K562 (cell line): ENCODE data around the gene MSH3. TPM values are rescaled to one million over a fixed set of nuclear protein-coding genes. Genes with fewer than 3 reads are reported as not detected.

Source experiments
- AFF4 ChIP-seq: sonication (generic); formaldehyde crosslinking; IDR thresholded peaks from 2 replicates; pipeline ENCODE4 v1.8.0; 2023; ENCODE audit warnings: mild to moderate bottlenecking, missing genetic modification reagents
- CAMTA2 ChIP-seq: fragments of 250-450 bp; sonication (Bioruptor Pico); conservative IDR thresholded peaks from 2 replicates; pipeline ENCODE4 v1.5.1; 2022
- CBX8 ChIP-seq: fragments of 200-600 bp; sonication (generic); IDR thresholded peaks from 2 replicates; pipeline ENCODE4 v1.6.1; 2012; ENCODE audit warnings: borderline replicate concordance, mixed run types, low read depth, mild to moderate bottlenecking, moderate library complexity, mixed read lengths, low read length, control low read depth, inconsistent platforms; ENCODE audit not compliant: poor library complexity, severe bottlenecking; ENCODE audit errors: extremely low read depth
- CLOCK ChIP-seq: fragments of 250-450 bp; sonication (Bioruptor Pico); IDR thresholded peaks from 2 replicates; pipeline ENCODE4 v1.4.0; 2020; ENCODE audit warnings: mild to moderate bottlenecking, moderate library complexity, borderline replicate concordance
- ETV5 ChIP-seq: sonication (generic); formaldehyde crosslinking; IDR thresholded peaks from 2 replicates; pipeline ENCODE4 v1.4.0; 2020; ENCODE audit warnings: low read depth, mild to moderate bottlenecking, missing genetic modification reagents
- FOXA1 ChIP-seq: fragments of 450-650 bp; IDR thresholded peaks from 2 replicates; pipeline ENCODE4 v1.6.1; 2016; ENCODE audit warnings: mild to moderate bottlenecking, borderline replicate concordance
- KDM2B ChIP-seq: fragments of 250-450 bp; sonication (Bioruptor Pico); IDR thresholded peaks from 2 replicates; pipeline ENCODE4 v1.8.0; 2021; ENCODE audit warnings: mild to moderate bottlenecking, moderate library complexity
- NFE2 ChIP-seq: IDR thresholded peaks from 2 replicates; pipeline ENCODE4 v1.6.1; 2014; ENCODE audit warnings: antibody characterized with exemption, low read depth
- NRF1 ChIP-seq, 2 experiments: fragments of 450-650 bp; IDR thresholded peaks in 1 of 2; conservative IDR thresholded peaks in 1 of 2; 2 replicates each; pipeline ENCODE4 v1.6.1; 2014; ENCODE audit warnings: mild to moderate bottlenecking in 2 of 2
- RBFOX2 ChIP-seq: fragments of 200-400 bp; formaldehyde crosslinking; IDR thresholded peaks from 2 replicates; pipeline ENCODE4 v1.6.1; 2017; ENCODE audit warnings: low read depth, mild to moderate bottlenecking, low read length, moderate library complexity
- SAFB ChIP-seq: fragments of 200-400 bp; formaldehyde crosslinking; IDR thresholded peaks from 2 replicates; pipeline ENCODE4 v1.6.1; 2017; ENCODE audit warnings: low read depth, low read length, borderline replicate concordance
- SUPT5H ChIP-seq: fragments of 450-650 bp; IDR thresholded peaks from 2 replicates; pipeline ENCODE4 v1.6.1; 2016
- TAF15 ChIP-seq: fragments of 200-400 bp; formaldehyde crosslinking; IDR thresholded peaks from 2 replicates; pipeline ENCODE4 v1.6.1; 2017; ENCODE audit warnings: mild to moderate bottlenecking, low read depth, low read length, moderate library complexity
- TRIM25 ChIP-seq: fragments of 450-650 bp; IDR thresholded peaks from 2 replicates; pipeline ENCODE4 v1.7.0; 2016; ENCODE audit warnings: borderline replicate concordance
- XRCC5 ChIP-seq: fragments of 200-400 bp; formaldehyde crosslinking; IDR thresholded peaks from 2 replicates; pipeline ENCODE4 v1.6.1; 2017; ENCODE audit warnings: low read depth, mild to moderate bottlenecking, low read length
- ZNF140 ChIP-seq: fragments of 250-450 bp; sonication (Bioruptor Pico); IDR thresholded peaks from 2 replicates; pipeline ENCODE4 v1.8.0; 2021; ENCODE audit warnings: moderate library complexity, mild to moderate bottlenecking, inconsistent platforms
- ZNF212 ChIP-seq: fragments of 450-650 bp; formaldehyde crosslinking; IDR thresholded peaks from 2 replicates; pipeline ENCODE4 v1.4.0; 2020; ENCODE audit warnings: mild to moderate bottlenecking
- ZNF324 ChIP-seq: fragments of 250-450 bp; sonication (Bioruptor Pico); IDR thresholded peaks from 2 replicates; pipeline ENCODE4 v1.4.0; 2020; ENCODE audit warnings: mild to moderate bottlenecking
- ZNF561 ChIP-seq: fragments of 450-650 bp; formaldehyde crosslinking; conservative IDR thresholded peaks from 2 replicates; pipeline ENCODE4 v1.4.0; 2020; ENCODE audit warnings: mild to moderate bottlenecking, moderate library complexity
- polyA plus RNA-seq, 8 experiments: library from polyadenylated mRNA; depleted of rRNA in 4 of 8; stranded (reverse) in 5 of 8; unstranded in 3 of 8; fragments of >200 nt; fragmentation: Nextera tagmentation in 2 of 8; fragmentation: Illumina TruSeq in 1 of 8; extraction: Ambion mirVana in 2 of 8; extraction: Trizol in 1 of 8; gene quantifications; 2 replicates each; pipeline versions ENCODE4 v1.2.1 to v1.2.3, GENCODE V29; 2011 to 2014; ENCODE audit warnings: inconsistent platforms in 1 of 8, missing spikeins in 1 of 8
- total RNA-seq, 7 experiments: library from RNA; depleted of rRNA in 6 of 7; stranded (reverse); fragments of >200 nt in 6 of 7; fragmentation: Illumina TruSeq in 2 of 7; extraction: Trizol in 2 of 7; gene quantifications; 2 replicates each; pipeline versions ENCODE4 v1.2.1 to v1.2.3, GENCODE V29; 2011 to 2021; ENCODE audit warnings: low replicate concordance in 1 of 7

The MSH3 gene
- total and polyA plus RNA-seq, 9 of the 15 experiments (the other 6 are each of a cell fraction or from before 2014, with no cell fraction given): 3.9 to 17.2 (median 13.2) TPM

- TF ChIP-seq ZNF140 (CRISPR knock-in tag) (no peak), CBX8 (no peak), XRCC5 (no peak), NRF1 (conservative IDR thresholded peaks at IDR 0.05 in 1 of 2, IDR thresholded peaks at IDR 0.05 in 1 of 2) (no peak), ZNF212 (no peak), CAMTA2 (CRISPR knock-in tag) (no peak), ZNF324 (CRISPR knock-in tag) (no peak), AFF4 (CRISPR knock-in tag) (peak; percentile 20; the same call in 1 of the 2 replicates), RBFOX2 (no peak), CLOCK (CRISPR knock-in tag) (no peak), SAFB (no peak), NFE2 (no peak), KDM2B (CRISPR knock-in tag) (no peak), TAF15 (no peak), SUPT5H (no peak), ETV5 (CRISPR knock-in tag) (no peak), ZNF561 (CRISPR knock-in tag) (no peak), TRIM25 (no peak), FOXA1 (no peak)
These were observed 851 bp downstream of the MSH3 start (continued) for GRCh38 chr5:80655231-80655774.
